GM12878 (cell line): ENCODE data around the gene ALG11. TPM values are rescaled to one million over a fixed set of nuclear protein-coding genes. Genes with fewer than 3 reads are reported as not detected.

Experiments
- ATAC-seq: fragments of 200-7000 bp; cut with Tn5 transposase; 3 replicates; pipeline ENCODE4 v1.9.1; 2020; ENCODE audit warnings: mild to moderate bottlenecking, moderate library complexity
- BruUV-seq: library from RNA; stranded (reverse); fragments of 400-500 nt; replicated peaks from 2 replicates; lab custom pipeline; 2021; lab: Mats Ljungman, UMichigan
- CTCF ChIA-PET: fragments of 300-600 bp; sonication (Branson Sonifier 250); formaldehyde crosslinking; extraction: SDS; loops from one replicate; lab custom pipeline; 2021; ENCODE audit warnings: inconsistent platforms; lab: Yijun Ruan, JAX
- POLR2A ChIA-PET: fragments of 350-600 bp; formaldehyde crosslinking; extraction: SDS; loops from one replicate; lab custom pipeline; 2021; ENCODE audit warnings: inconsistent platforms; lab: Charles Lee
- RAD21 ChIA-PET: fragments of 300-600 bp; sonication (Branson Sonifier 250); formaldehyde crosslinking; loops from one replicate; lab custom pipeline; 2023; ENCODE audit warnings: antibody characterized with exemption; ENCODE audit not compliant: unreplicated experiment; lab: Charles Lee
- SMC1A ChIA-PET: fragments of 300-600 bp; sonication (Branson Sonifier 250); formaldehyde crosslinking; loops from one replicate; lab custom pipeline; 2023; ENCODE audit not compliant: unreplicated experiment, uncharacterized antibody; lab: Charles Lee
- DNase-seq: peaks from one replicate; pipeline ENCODE4 v3.0.0-alpha.2; 2011; ENCODE audit warnings: low read depth, low spot score
- FAIRE-seq: peaks from 3 replicates; lab custom pipeline; 2011; peaks lifted over from hg19 to GRCh38; lab: Jason Lieb, UNC
- H2AFZ ChIP-seq: 2 replicates; pipeline ENCODE4 v1.6.0; 2011; ENCODE audit warnings: low read depth, low read length, control low read depth; ENCODE audit not compliant: control insufficient read depth
- H3K27ac ChIP-seq: 2 replicates; pipeline ENCODE4 v1.5.1; 2011; ENCODE audit warnings: control low read depth; ENCODE audit not compliant: control insufficient read depth, insufficient read depth
- H3K27me3 ChIP-seq, 2 experiments: replicated peaks in 1 of 2; 2 replicates each; pipeline versions ENCODE4 v1.6.0 to v1.6.1; 2011; ENCODE audit warnings: low read length in 1 of 2; ENCODE audit not compliant: control insufficient read depth in 2 of 2, insufficient read depth in 2 of 2
- H3K36me3 ChIP-seq, 2 experiments: 2 replicates each; pipeline ENCODE4 v1.5.1; 2011; ENCODE audit warnings: low read length in 1 of 2; ENCODE audit not compliant: control insufficient read depth in 2 of 2, insufficient read depth in 2 of 2
- H3K4me1 ChIP-seq: 2 replicates; pipeline ENCODE4 v1.6.1; 2011; ENCODE audit warnings: mild to moderate bottlenecking, low read length, moderate library complexity, mixed read lengths; ENCODE audit not compliant: control insufficient read depth, insufficient read depth
- H3K4me2 ChIP-seq: 2 replicates; pipeline ENCODE4 v1.6.0; 2011; ENCODE audit warnings: control low read depth; ENCODE audit not compliant: control insufficient read depth, insufficient read depth
- H3K4me3 ChIP-seq: fragments of 200-600 bp; sonication (generic); 2 replicates; pipeline ENCODE4 v1.5.1; 2016
- H3K79me2 ChIP-seq: 2 replicates; pipeline ENCODE4 v1.6.0; 2011; ENCODE audit warnings: low read length; ENCODE audit not compliant: control insufficient read depth, insufficient read depth
- H3K9ac ChIP-seq: 2 replicates; pipeline ENCODE4 v1.8.0; 2011; ENCODE audit warnings: low read length, control low read depth, mixed read lengths; ENCODE audit not compliant: control insufficient read depth, insufficient read depth
- H3K9me3 ChIP-seq: replicated peaks from 3 replicates; pipeline ENCODE4 v1.5.1; 2011; ENCODE audit warnings: mild to moderate bottlenecking, low read length; ENCODE audit not compliant: control insufficient read depth, insufficient read depth
- H4K20me1 ChIP-seq: 2 replicates; pipeline ENCODE4 v1.6.0; 2011; ENCODE audit not compliant: control insufficient read depth, insufficient read depth
- E2F4 ChIP-seq: IDR thresholded peaks from 2 replicates; pipeline ENCODE4 v1.6.1; 2012; ENCODE audit warnings: low read depth, low read length, improper control_type of control experiment
- IRF3 ChIP-seq: fragments of 450-650 bp; IDR thresholded peaks from 2 replicates; pipeline ENCODE4 v1.6.1; 2014; ENCODE audit warnings: mild to moderate bottlenecking
- TARDBP ChIP-seq: IDR thresholded peaks from 2 replicates; pipeline ENCODE4 v1.6.1; 2016; ENCODE audit warnings: borderline replicate concordance
- WGBS: methylation state at CpG from one replicate; pipeline ENCODE4 v1.1.6; 2016; ENCODE audit warnings: low lambda C conversion rate; ENCODE audit not compliant: insufficient replicate concordance, insufficient coverage; ENCODE audit errors: missing lambda C conversion rate; 5-methylcytosine and 5-hydroxymethylcytosine counted together
- in situ Hi-C: fragments of 300-500 bp; cut with MboI; formaldehyde crosslinking; loops from 9 replicates; pipeline ENCODE4 v1.14.3; 2018; ENCODE audit warnings: mixed read lengths
- intact Hi-C: fragments of 100-400 bp; cut with micrococcal nuclease; formaldehyde crosslinking; loops from one replicate; pipeline ENCODE4 v1.14.2; 2022; ENCODE audit not compliant: unreplicated experiment
- polyA plus RNA-seq, 11 experiments: library from polyadenylated mRNA; depleted of rRNA in 4 of 11; unstranded in 6 of 11; stranded (reverse) in 5 of 11; fragments of >200 nt; fragmentation: Nextera tagmentation in 4 of 11; fragmentation: Illumina TruSeq in 1 of 11; extraction: Ambion mirVana in 4 of 11; extraction: Trizol in 1 of 11; gene quantifications; 1 replicate in 1 of 11; 2 replicates in 10 of 11; pipeline versions ENCODE4 v1.2.1 to v1.2.3, GENCODE V29; 2011 to 2016; ENCODE audit warnings: inconsistent platforms in 2 of 11, missing spikeins in 2 of 11, low read depth in 1 of 11
- total RNA-seq, 4 experiments: library from RNA; depleted of rRNA in 3 of 4; stranded (reverse); fragments of >200 nt in 3 of 4; fragmentation: Illumina TruSeq in 1 of 4; extraction: Trizol in 1 of 4; gene quantifications; 2 replicates each; pipeline versions ENCODE4 v1.2.1 to v1.2.3, GENCODE V29; 2013 to 2021
- TF ChIP-seq, protein P1 (sequence below): IDR thresholded peaks from 2 replicates; pipeline ENCODE4 v1.6.1; 2012; ENCODE audit warnings: mild to moderate bottlenecking, low read depth, low read length

ALG11 gene
- total and polyA plus RNA-seq, 10 of the 15 experiments (the other 5 are each of a cell fraction or from before 2014, with no cell fraction given) = 8.4 to 27.7 (median 15.6) TPM

GRCh38 chr13:52006523-52007245 is 5.5 kb upstream of the ALG11 start:
- 33% methylated on average over 8 of the region's 8 CpGs for WGBS
- Histone ChIP-seq H3K4me3 (no peak overlapping the region), H3K4me1 (no peaks in the 10 kb centered on the region; the same call in 1 of the 2 replicates), H2AFZ (no peak overlapping the region), H3K79me2 (no peaks in the 10 kb centered on the region), H3K9me3 (no peaks in the 10 kb centered on the region), H3K9ac (no peak overlapping the region), H3K36me3 (no peaks in the 10 kb centered on the region), H4K20me1 (no peaks in the 10 kb centered on the region), H3K27ac (no peak overlapping the region), H3K4me2 (no peak overlapping the region), H3K27me3 (peaks cover 2 to 13% of the 10 kb centered on the region in 2 experiments; a peak in 3 of 4 replicates)
- in situ Hi-C loops (no loop called here), intact Hi-C loops (no loop called here)
- DNase-seq (no peak), FAIRE-seq (no peak), ATAC-seq (no peak)
- CTCF ChIA-PET = no interaction called here
- RAD21 ChIA-PET = no interaction called here
- BruUV-seq = no TSS peak
- POLR2A ChIA-PET = no interaction called here
- SMC1A ChIA-PET = no interaction called here
- TF ChIP-seq TARDBP (no peak), E2F4 (no peak), IRF3 (no peak)
- TF ChIP-seq, protein P1, sequence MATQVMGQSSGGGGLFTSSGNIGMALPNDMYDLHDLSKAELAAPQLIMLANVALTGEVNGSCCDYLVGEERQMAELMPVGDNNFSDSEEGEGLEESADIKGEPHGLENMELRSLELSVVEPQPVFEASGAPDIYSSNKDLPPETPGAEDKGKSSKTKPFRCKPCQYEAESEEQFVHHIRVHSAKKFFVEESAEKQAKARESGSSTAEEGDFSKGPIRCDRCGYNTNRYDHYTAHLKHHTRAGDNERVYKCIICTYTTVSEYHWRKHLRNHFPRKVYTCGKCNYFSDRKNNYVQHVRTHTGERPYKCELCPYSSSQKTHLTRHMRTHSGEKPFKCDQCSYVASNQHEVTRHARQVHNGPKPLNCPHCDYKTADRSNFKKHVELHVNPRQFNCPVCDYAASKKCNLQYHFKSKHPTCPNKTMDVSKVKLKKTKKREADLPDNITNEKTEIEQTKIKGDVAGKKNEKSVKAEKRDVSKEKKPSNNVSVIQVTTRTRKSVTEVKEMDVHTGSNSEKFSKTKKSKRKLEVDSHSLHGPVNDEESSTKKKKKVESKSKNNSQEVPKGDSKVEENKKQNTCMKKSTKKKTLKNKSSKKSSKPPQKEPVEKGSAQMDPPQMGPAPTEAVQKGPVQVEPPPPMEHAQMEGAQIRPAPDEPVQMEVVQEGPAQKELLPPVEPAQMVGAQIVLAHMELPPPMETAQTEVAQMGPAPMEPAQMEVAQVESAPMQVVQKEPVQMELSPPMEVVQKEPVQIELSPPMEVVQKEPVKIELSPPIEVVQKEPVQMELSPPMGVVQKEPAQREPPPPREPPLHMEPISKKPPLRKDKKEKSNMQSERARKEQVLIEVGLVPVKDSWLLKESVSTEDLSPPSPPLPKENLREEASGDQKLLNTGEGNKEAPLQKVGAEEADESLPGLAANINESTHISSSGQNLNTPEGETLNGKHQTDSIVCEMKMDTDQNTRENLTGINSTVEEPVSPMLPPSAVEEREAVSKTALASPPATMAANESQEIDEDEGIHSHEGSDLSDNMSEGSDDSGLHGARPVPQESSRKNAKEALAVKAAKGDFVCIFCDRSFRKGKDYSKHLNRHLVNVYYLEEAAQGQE = no peak
